GM18508 (cell line): ENCODE results near the gene GAPVD1.
"Not testable (repeated sequence)": the region's sequence is repeated elsewhere in the genome, so short reads cannot be mapped to it uniquely, and the experiment has no call there.

ENCODE experiments used
- ATAC-seq: cut with Tn5 transposase; IDR thresholded peaks from one replicate; pipeline ENCODE4 v1.9.1; 2021; ENCODE audit warnings: moderate number of reproducible peaks; ENCODE audit not compliant: insufficient read depth, unreplicated experiment

The GAPVD1 gene

GRCh38 chr9:125302241-125302640 is 40.6 kb downstream of the GAPVD1 start:
- ATAC-seq: no peak

GRCh38 chr9:125304273-125304672 is 42.6 kb downstream of the GAPVD1 start:
- ATAC-seq: no peak

- no peak for ATAC-seq
Measured at GRCh38 chr9:125312411-125312810, 50.8 kb downstream of the GAPVD1 start.

- ATAC-seq: not testable (repeated sequence)
Measured at GRCh38 chr9:125316359-125316758, 54.7 kb downstream of the GAPVD1 start.

GRCh38 chr9:125317704-125318103 is 56.1 kb downstream of the GAPVD1 start:
- no peak for ATAC-seq

- no peak for ATAC-seq
Measured at GRCh38 chr9:125321496-125321895, 59.9 kb downstream of the GAPVD1 start.

GRCh38 chr9:125323615-125324014 is 62.0 kb downstream of the GAPVD1 start:
- ATAC-seq: no peak

GRCh38 chr9:125325826-125326225 is 64.2 kb downstream of the GAPVD1 start:
- ATAC-seq: no peak

GRCh38 chr9:125329978-125330377 is 68.4 kb downstream of the GAPVD1 start:
- ATAC-seq: no peak

GRCh38 chr9:125330587-125330986 is 69.0 kb downstream of the GAPVD1 start:
- no peak for ATAC-seq

GRCh38 chr9:125332527-125332926 is 70.9 kb downstream of the GAPVD1 start:
- ATAC-seq: no peak

GRCh38 chr9:125337236-125337635 is 75.6 kb downstream of the GAPVD1 start:
- no peak for ATAC-seq

GRCh38 chr9:125338929-125339328 is 77.3 kb downstream of the GAPVD1 start:
- ATAC-seq: no peak

- no peak for ATAC-seq
Measured at GRCh38 chr9:125341566-125341965, 79.9 kb downstream of the GAPVD1 start.

GRCh38 chr9:125343518-125344275 is 82.1 kb downstream of the GAPVD1 start:
- ATAC-seq: no peak

- no peak for ATAC-seq
Measured at GRCh38 chr9:125346080-125346732, 84.6 kb downstream of the GAPVD1 start.

GRCh38 chr9:125355601-125356000 is 94.0 kb downstream of the GAPVD1 start:
- ATAC-seq: no peak

- ATAC-seq: no peak
Measured at GRCh38 chr9:125356032-125356431, 94.4 kb downstream of the GAPVD1 start.

- ATAC-seq: no peak
Measured at GRCh38 chr9:125359011-125359410, 97.4 kb downstream of the GAPVD1 start.

- ATAC-seq: no peak
Measured at GRCh38 chr9:125360601-125361000, 99.0 kb downstream of the GAPVD1 start.

- no peak for ATAC-seq
Measured at GRCh38 chr9:125361837-125362531, 100.4 kb downstream of the GAPVD1 start.
